Measurements from ENCODE around the gene SKIC2. TPM values are rescaled to one million over a fixed set of nuclear protein-coding genes. Genes with fewer than 3 reads are reported as not detected.
"Not testable (repeated sequence)": the region's sequence is repeated elsewhere in the genome, so short reads cannot be mapped to it uniquely, and the experiment has no call there.

The SKIC2 gene
- total RNA-seq: 23.3 TPM

- DNase-seq: peak; percentile 98
Observed at GRCh38 chr6:31958741-31959739, at the start of gene SKIC2, which contains the start of gene NELFE. Gene SKIC2, plus strand, starts transcription at chr6:31959175. Its CDS starts 18 bp downstream, at chr6:31959193. Gene NELFE, minus strand, starts transcription at chr6:31958971. Its CDS starts 525 bp downstream, at chr6:31958446.

DNA sequence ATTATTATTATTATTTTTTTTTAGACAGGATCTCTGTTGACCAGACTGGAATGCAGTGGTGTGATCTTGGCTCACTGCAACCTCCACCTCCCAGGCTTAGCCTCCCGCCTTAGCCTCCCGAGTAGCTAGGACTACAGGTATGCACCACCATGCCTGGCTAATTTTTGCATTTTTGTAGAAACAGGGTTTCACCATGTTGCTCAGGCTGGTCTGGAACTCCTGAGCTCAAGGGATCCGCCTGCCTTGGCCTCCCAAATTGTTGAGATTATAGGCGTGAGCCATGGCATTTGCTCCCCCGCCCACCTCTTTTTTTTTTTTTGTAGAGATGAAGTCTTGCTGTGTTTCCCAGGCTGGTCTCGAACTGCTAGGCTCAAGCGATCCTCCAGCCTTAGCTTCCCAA is 49.7 kb upstream of the SKIC2 start:
- DNase-seq: not testable (repeated sequence)

DNA sequence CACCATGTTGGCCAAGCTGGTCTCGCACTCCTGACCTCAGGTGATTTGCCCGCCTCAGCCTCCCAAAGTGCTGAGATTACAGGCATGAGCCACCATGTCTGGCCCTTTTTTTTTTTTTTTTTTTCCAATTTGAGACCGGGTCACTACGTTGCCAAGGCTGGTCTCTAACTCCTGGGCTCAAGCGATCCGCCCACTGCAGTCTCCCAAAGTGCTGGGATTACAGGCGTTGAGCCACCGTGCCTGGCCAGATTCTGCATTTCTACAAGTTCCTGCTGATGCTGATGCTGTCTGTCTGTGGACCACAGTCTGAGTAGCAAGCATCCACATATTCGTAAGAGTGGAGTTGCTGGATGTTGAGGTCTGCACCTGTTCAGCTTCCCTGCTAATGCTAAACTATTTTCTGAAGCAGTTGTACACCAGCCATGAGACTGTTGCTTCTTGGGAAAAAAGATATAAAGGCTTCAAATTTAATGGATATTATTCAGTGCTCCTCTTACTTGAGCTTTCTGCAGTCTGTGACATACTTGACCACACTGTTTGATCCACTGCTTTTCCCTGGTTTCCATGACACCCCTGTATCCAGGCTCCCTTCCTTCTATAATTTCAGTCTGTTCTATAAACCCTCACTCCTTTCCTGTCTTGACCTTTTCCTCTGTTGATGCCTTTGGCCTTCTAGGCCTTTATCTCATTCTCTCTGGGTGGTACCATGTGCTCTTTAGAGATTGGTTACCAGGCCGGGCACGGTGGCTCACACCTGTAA is 47.0 kb upstream of the SKIC2 start:
- DNase-seq: no peak

- DNase-seq: no peak
Observed at GRCh38 chr6:31915351-31915750, 43.6 kb upstream of the SKIC2 start.

- DNase-seq: no peak
Observed at GRCh38 chr6:31915756-31916155, 43.2 kb upstream of the SKIC2 start.

GRCh38 chr6:31918069-31918720 is 40.8 kb upstream of the SKIC2 start:
- DNase-seq: no peak

DNA sequence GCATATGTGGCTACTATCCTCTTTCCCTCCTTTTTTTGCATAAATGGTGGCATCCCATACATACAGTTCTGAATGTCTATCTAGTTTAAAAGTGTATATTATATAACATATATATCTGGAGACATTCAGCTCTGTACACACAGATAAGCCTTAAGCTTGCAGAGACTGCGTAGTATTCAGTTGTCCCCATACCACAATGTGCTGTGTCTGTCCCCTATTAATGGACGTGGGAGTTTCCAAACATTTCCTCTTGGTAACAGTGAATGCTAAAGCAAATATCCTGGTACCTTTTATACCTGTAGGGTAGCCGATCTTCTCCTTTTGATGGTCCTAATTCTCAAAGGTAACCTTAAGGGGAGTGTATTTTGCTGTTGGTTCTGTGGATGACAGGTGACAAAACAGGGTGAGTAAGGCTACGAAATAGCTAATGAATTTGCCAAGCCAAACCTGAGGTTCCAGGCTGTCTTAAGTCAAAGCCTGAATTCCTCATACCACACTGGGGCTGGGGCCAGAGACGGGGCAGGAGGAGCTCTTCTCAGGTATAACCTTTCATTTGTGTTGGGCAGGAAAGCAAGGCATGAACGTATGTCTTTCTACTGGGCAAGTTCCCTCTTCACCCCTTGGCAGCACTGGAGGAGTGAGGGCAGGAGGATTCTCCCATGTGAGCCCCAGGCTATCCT is 39.2 kb upstream of the SKIC2 start:
- DNase-seq: no peak

DNA sequence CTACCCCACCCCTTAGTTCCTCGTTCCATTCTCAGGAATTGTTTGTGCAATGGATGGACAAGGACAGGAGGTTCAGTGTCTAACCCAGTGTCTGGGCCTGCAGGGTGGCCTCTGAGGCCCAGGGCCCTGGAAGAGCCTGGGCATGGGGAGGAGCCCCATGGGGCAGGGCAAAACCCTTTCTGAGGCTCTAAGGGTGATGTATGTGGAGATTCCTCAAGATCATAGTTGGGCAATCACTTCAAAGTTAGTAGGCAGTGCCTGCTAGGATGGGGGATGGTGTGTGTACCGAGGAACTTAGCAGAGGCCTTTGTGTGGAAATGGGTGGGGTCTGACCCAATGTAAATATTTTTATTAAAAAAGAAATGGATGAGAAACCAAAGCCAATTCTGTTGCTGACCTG is 38.2 kb upstream of the SKIC2 start:
- no peak for DNase-seq

GRCh38 chr6:31922942-31923341 is 36.0 kb upstream of the SKIC2 start:
- no peak for DNase-seq

- DNase-seq: no peak
Observed at GRCh38 chr6:31927242-31927862, 31.6 kb upstream of the SKIC2 start, which contains the start of gene C2. Gene C2, plus strand, starts transcription at chr6:31927717. Its CDS starts 36 bp downstream, at chr6:31927753.

- DNase-seq: no peak
Observed at GRCh38 chr6:31927863-31928671, 30.9 kb upstream of the SKIC2 start.

DNA sequence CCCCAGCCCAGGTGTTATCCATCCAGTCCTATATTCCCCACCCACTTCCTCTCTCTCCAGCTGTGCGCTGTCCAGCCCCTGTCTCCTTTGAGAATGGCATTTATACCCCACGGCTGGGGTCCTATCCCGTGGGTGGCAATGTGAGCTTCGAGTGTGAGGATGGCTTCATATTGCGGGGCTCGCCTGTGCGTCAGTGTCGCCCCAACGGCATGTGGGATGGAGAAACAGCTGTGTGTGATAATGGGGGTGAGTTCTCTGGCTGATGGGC is 30.4 kb upstream of the SKIC2 start:
- no peak for DNase-seq

GRCh38 chr6:31930962-31931361 is 28.0 kb upstream of the SKIC2 start:
- no peak for DNase-seq

- DNase-seq: not testable (repeated sequence)
Observed at GRCh38 chr6:31932137-31932536, 26.8 kb upstream of the SKIC2 start.

GRCh38 chr6:31933537-31933936 is 25.4 kb upstream of the SKIC2 start:
- no peak for DNase-seq

GRCh38 chr6:31935021-31935420 is 24.0 kb upstream of the SKIC2 start:
- no peak for DNase-seq

DNA sequence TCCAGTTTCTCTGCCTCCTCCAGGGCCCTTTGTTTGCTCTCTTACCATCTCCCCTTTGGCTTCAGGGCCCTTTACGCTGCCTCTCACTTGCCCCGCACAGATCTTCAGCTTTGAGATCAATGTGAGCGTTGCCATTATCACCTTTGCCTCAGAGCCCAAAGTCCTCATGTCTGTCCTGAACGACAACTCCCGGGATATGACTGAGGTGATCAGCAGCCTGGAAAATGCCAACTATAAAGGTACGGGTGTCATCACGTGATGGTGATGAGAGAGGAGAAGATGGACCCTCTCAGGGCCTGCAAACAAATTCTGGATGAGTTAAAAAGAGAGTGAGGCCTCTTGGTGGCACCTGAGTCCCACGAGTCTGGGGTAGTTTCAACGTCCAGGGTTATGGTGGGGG is 23.2 kb upstream of the SKIC2 start:
- DNase-seq: no peak

- no peak for DNase-seq
Observed at GRCh38 chr6:31940256-31940664, 18.7 kb upstream of the SKIC2 start.

- no peak for DNase-seq
Observed at GRCh38 chr6:31943742-31944141, 15.2 kb upstream of the SKIC2 start.

GRCh38 chr6:31945154-31945506 is 13.8 kb upstream of the SKIC2 start:
- DNase-seq: no peak
